Adrenal gland (tissue), 19 donors: ENCODE results near the gene TAAR1. TPM values are rescaled to one million over a fixed set of nuclear protein-coding genes. Genes with fewer than 3 reads are reported as not detected.
"Not testable (repeated sequence)": the region's sequence is repeated elsewhere in the genome, so short reads cannot be mapped to it uniquely, and the experiment has no call there.

Experiments used
- DNase-seq, 7 donors: peaks; one replicate each; pipeline ENCODE4 v3.0.0-alpha.2; 2019 to 2020
- H3K27ac ChIP-seq, 5 donors: fragments of 200-600 bp; sonication (generic) in 4 of 5; 1 replicate in 3 of 5; 2 replicates in 2 of 5; pipeline versions ENCODE4 v1.5.1 to v1.8.0; 2016 to 2020; ENCODE audit warnings: mild to moderate bottlenecking in 1 of 5
- H3K27me3 ChIP-seq: fragments of 200-600 bp; 2 replicates; pipeline ENCODE4 v1.8.0; 2021
- H3K36me3 ChIP-seq, 2 donors: fragments of 200-600 bp; replicated peaks in 1 of 2; 1 replicate in 1 of 2; 2 replicates in 1 of 2; pipeline versions ENCODE4 v1.5.1 to v1.8.0; 2018 to 2022
- H3K4me1 ChIP-seq, 2 donors: fragments of 200-600 bp; replicated peaks in 1 of 2; 1 replicate in 1 of 2; 2 replicates in 1 of 2; pipeline versions ENCODE4 v1.5.1 to v1.8.0; 2018 to 2021
- H3K4me3 ChIP-seq, 4 donors: fragments of 200-600 bp; sonication (generic) in 3 of 4; one replicate each; pipeline ENCODE4 v1.5.1; 2016 to 2018
- H3K9me3 ChIP-seq, 3 donors: fragments of 200-600 bp; sonication (generic) in 1 of 3; replicated peaks in 1 of 3; 1 replicate in 2 of 3; 2 replicates in 1 of 3; pipeline versions ENCODE4 v1.5.1 to v1.8.0; 2016 to 2021
- POLR2A ChIP-seq, 2 donors: fragments of 450-650 bp; IDR thresholded peaks; one replicate each; pipeline ENCODE4 v1.6.1; 2017; ENCODE audit warnings: antibody characterized with exemption in 2 of 2, mild to moderate bottlenecking in 2 of 2, moderate library complexity in 1 of 2
- WGBS, 4 donors: extraction: QIAGEN DNeasy Blood & Tissue Kit in 2 of 4; methylation state at CpG; one replicate each; pipeline versions ENCODE4 v1.1.5 to v1.1.7; 2013 to 2017; 5-methylcytosine and 5-hydroxymethylcytosine counted together
- intact Hi-C, 2 donors: fragments of 100-400 bp; cut with DNase I; formaldehyde crosslinking; loops; one replicate each; pipeline versions ENCODE4 v1.14.1 to v1.15.0; 2022 to 2023
- long read RNA-seq, 10 donors: library from polyadenylated mRNA in 3 of 10; unstranded in 2 of 10; stranded (forward) in 1 of 10; transcript quantifications; one replicate each; pipeline ENCODE4 v2.0.0 and lab custom pipeline, GENCODE V29; 2021 to 2026
- polyA plus RNA-seq, 3 donors: library from polyadenylated mRNA; stranded (reverse); fragments of 200-250 nt in 2 of 3; fragments of 350-450 nt in 1 of 3; fragmentation: Illumina TruSeq in 1 of 3; extraction: RNeasy Lipid Tissue Mini Kit (QIAGEN cat#74804) in 1 of 3; gene quantifications; one replicate each; pipeline ENCODE4 v1.2.3, GENCODE V29; 2013 to 2014
- total RNA-seq, 9 donors: library from RNA; depleted of rRNA in 4 of 9; stranded (reverse); fragments of >200 nt in 4 of 9; fragments of 120-200 nt in 1 of 9; fragmentation: NEBNext Ultra II Directional in 1 of 9; extraction: Animal tissue kit (Norgen Biotek cat#: 25700) in 1 of 9; gene quantifications; one replicate each; pipeline versions ENCODE4 v1.1.0 to v1.2.4, GENCODE V29; 2013 to 2023
- TF ChIP-seq, protein P1 (sequence below), 6 experiments: fragments of 450-650 bp in 4 of 6; fragments of 200-600 bp in 2 of 6; sonication (generic) in 1 of 6; IDR thresholded peaks; 1 replicate in 5 of 6; 2 replicates in 1 of 6; pipeline versions ENCODE4 v1.5.1 to v1.8.0; 2016 to 2021; ENCODE audit warnings: antibody characterized with exemption in 6 of 6, mild to moderate bottlenecking in 2 of 6, moderate library complexity in 1 of 6
- donor health status: healthy with polysubstance abuse.
- donor health status: Bipolar disorder and iron deficiency.
- donor health status: DM: yes; HTN: yes; CAD: no.
- donor health status: DM: no; HTN: no; CAD: no.
- donor health status: DM: no; HTN: no; CAD: no.
- donor health status: DM: yes; HTN: yes; CAD: no.

Gene TAAR1, protein sequence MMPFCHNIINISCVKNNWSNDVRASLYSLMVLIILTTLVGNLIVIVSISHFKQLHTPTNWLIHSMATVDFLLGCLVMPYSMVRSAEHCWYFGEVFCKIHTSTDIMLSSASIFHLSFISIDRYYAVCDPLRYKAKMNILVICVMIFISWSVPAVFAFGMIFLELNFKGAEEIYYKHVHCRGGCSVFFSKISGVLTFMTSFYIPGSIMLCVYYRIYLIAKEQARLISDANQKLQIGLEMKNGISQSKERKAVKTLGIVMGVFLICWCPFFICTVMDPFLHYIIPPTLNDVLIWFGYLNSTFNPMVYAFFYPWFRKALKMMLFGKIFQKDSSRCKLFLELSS
- not detected for total RNA-seq
- not detected for polyA plus RNA-seq
- long read RNA-seq, donor 1, result 0 reads
- long read RNA-seq, donor 2, result 0 reads
- long read RNA-seq, donor 3, result 0 reads
- long read RNA-seq, donor 4, result 0 reads
- long read RNA-seq, donor 5, result 0 reads
- long read RNA-seq, donor 6, result 0 reads
- long read RNA-seq, donor 7, result 0 reads
- long read RNA-seq, donor 8, result 0 reads
- long read RNA-seq, donor 9, result 0 reads
- long read RNA-seq, donor 10, result 0 reads

DNA sequence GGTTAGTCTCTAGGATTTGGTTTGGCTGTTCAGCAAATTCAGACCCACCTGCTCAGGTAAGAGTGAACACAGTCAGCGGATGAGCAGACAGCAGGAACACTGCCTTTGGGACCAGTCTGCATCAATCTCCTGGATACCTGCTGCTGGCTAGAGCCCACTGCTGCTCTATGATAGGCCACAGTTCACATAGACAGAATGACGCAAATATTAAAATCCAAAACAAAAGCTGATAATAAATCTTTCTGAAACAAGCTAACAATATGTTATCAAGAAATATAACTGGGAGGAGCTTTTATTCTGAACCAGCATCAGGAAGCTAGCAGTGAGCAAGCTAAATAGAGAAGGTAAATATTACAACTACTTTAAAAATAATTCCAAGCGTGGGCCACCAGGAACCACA lies at the start of gene TAAR1:
TSS of gene TAAR1 (minus strand) at position 101 of the 400 bp plus-strand sequence. CDS start 13,179 bp downstream, outside the sequence.
- TF ChIP-seq POLR2A (IDR thresholded peaks at IDR 0.05), result no peak
- TF ChIP-seq, protein P1, sequence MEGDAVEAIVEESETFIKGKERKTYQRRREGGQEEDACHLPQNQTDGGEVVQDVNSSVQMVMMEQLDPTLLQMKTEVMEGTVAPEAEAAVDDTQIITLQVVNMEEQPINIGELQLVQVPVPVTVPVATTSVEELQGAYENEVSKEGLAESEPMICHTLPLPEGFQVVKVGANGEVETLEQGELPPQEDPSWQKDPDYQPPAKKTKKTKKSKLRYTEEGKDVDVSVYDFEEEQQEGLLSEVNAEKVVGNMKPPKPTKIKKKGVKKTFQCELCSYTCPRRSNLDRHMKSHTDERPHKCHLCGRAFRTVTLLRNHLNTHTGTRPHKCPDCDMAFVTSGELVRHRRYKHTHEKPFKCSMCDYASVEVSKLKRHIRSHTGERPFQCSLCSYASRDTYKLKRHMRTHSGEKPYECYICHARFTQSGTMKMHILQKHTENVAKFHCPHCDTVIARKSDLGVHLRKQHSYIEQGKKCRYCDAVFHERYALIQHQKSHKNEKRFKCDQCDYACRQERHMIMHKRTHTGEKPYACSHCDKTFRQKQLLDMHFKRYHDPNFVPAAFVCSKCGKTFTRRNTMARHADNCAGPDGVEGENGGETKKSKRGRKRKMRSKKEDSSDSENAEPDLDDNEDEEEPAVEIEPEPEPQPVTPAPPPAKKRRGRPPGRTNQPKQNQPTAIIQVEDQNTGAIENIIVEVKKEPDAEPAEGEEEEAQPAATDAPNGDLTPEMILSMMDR (IDR thresholded peaks at IDR 0.05), result no peak
- no peaks in the 10 kb centered on the region for H3K27me3 ChIP-seq
- intact Hi-C loops, result no loop called here
- H3K4me3 ChIP-seq, result no peak within 1 kb of the TSS
- no peaks in the 10 kb centered on the region for H3K9me3 ChIP-seq
- H3K27ac ChIP-seq, result no peak within 1 kb of the TSS
- H3K36me3 ChIP-seq, result no peaks in the 10 kb centered on the region
- H3K4me1 ChIP-seq, result no peaks in the 10 kb centered on the region
- DNase-seq, result no peak
- WGBS, 4 donors, result 62 to 91% (median 78%) methylated on average over 3 of the region's 3 CpGs

DNA sequence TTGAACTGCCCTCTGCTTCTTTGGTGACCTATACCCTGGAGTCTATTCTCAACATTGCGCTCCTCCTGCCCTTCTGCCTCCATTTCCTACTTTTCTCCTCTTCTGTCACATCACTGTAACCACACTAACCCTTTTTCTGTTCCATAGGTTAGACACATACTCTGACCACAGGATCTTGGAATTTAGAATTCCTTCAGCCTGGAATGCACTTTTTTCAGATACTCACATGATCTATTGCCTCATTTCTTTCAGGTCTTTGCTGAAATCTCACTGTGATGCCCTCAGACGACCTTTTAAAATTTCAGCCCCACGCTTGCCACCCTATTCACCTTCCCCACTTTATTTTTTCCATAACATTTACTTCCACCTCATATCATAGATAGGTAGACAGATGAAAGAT lies 49.8 kb upstream of the TAAR1 start:
- H3K27ac ChIP-seq, result no peak overlapping the region
- peaks cover 0 to 10% (median 0%) of the 10 kb centered on the region in 3 donors for H3K9me3 ChIP-seq
- peaks cover 0 to 3% of the 10 kb centered on the region in 2 donors for H3K4me1 ChIP-seq
- H3K36me3 ChIP-seq, result no peaks in the 10 kb centered on the region
- WGBS, 4 donors, result 85% methylated on average over 3 of the region's 3 CpGs
- TF ChIP-seq, protein P1 (IDR thresholded peaks at IDR 0.05), result no peak
- TF ChIP-seq POLR2A (IDR thresholded peaks at IDR 0.05), result no peak
- intact Hi-C loops, result no loop called here
- H3K27me3 ChIP-seq, result no peaks in the 10 kb centered on the region
- DNase-seq, result no peak
- no peak overlapping the region for H3K4me3 ChIP-seq

DNA sequence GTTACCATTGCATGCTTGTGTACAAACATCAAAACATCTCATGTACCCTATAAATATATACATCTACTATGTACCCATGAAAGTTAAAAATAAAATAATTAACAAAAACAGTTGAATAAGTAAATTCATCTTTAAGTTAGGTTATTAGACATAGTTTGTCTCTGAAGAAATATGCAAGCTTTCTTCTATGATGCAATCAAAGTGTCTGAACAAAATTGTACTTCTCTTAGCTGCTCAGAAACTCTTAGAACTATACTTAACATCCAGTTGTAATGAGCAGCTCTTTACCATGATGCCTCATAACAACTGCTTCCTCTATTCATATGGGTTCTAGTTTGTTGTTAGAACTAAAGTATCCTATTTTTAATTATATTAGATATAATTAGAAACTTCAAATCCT lies 49.0 kb upstream of the TAAR1 start:
- H3K36me3 ChIP-seq, result no peaks in the 10 kb centered on the region
- peaks cover 0 to 3% of the 10 kb centered on the region in 2 donors for H3K4me1 ChIP-seq
- TF ChIP-seq POLR2A (IDR thresholded peaks at IDR 0.05), result no peak
- TF ChIP-seq, protein P1 (IDR thresholded peaks at IDR 0.05), result no peak

DNA sequence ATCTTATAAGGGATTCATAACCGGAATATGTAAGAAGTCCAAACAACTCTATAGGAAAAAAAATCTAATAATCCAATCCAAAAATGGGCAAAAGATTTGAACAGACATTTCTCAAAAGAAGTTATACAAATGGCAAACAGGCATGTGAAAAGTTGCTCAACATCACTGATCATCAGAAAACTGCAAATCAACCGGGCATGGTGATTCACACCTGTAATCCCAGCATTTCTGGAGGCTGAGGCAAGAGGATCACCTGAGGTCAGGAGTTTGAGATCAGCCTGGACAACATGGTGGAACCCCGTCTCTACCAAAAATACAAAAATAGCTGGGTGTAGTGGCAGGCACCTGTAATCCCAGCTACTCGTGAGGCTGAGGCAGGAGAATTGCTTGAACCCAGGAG lies 47.8 kb upstream of the TAAR1 start:
- H3K4me3 ChIP-seq, H3K36me3 ChIP-seq, H3K27ac ChIP-seq, DNase-seq, intact Hi-C loops, H3K4me1 ChIP-seq, H3K27me3 ChIP-seq, H3K9me3 ChIP-seq: not testable (repeated sequence)
- 81 to 90% (median 84%) methylated on average over 4 of the region's 4 CpGs for WGBS, 4 donors

More for the DNA sequence above, 49.0 kb upstream of the TAAR1 start:
- Histone ChIP-seq H3K27me3 (no peaks in the 10 kb centered on the region), H3K9me3 (peaks cover 0 to 10% (median 0%) of the 10 kb centered on the region in 3 donors), H3K4me3 (no peak overlapping the region), H3K27ac (no peak overlapping the region)
- intact Hi-C loops, result no loop called here
- no peak for DNase-seq
